Parathyroid adenoma (tissue), 2 donors: ENCODE results near the gene FSTL1.

Source experiments
- H2AFZ ChIP-seq: fragments of 300-600 bp; sonication (generic); one replicate; pipeline ENCODE4 v1.7.0; 2017; ENCODE audit warnings: antibody characterized with exemption, mild to moderate bottlenecking
- H3K27ac ChIP-seq: fragments of 300-600 bp; sonication (generic); one replicate; pipeline ENCODE4 v1.7.0; 2017
- H3K27me3 ChIP-seq: fragments of 300-600 bp; sonication (generic); one replicate; pipeline ENCODE4 v1.7.0; 2017; ENCODE audit warnings: low read length; ENCODE audit not compliant: control insufficient read depth, insufficient read depth
- H3K36me3 ChIP-seq: fragments of 300-600 bp; sonication (generic); one replicate; pipeline ENCODE4 v1.7.0; 2017; ENCODE audit warnings: low read length; ENCODE audit not compliant: control insufficient read depth, insufficient read depth
- H3K4me1 ChIP-seq: fragments of 300-600 bp; sonication (generic); one replicate; pipeline ENCODE4 v1.7.0; 2017; ENCODE audit warnings: control low read depth
- H3K4me2 ChIP-seq: fragments of 300-600 bp; sonication (generic); one replicate; pipeline ENCODE4 v1.7.0; 2017; ENCODE audit warnings: low read length
- H3K4me3 ChIP-seq: fragments of 300-600 bp; sonication (generic); one replicate; pipeline ENCODE4 v1.7.0; 2017; ENCODE audit warnings: low read depth, low read length
- H3K79me2 ChIP-seq: fragments of 300-600 bp; sonication (generic); one replicate; pipeline ENCODE4 v1.7.0; 2017; ENCODE audit warnings: control low read depth
- H3K9ac ChIP-seq: fragments of 300-600 bp; sonication (generic); one replicate; pipeline ENCODE4 v1.7.0; 2017; ENCODE audit warnings: mild to moderate bottlenecking
- H3K9me3 ChIP-seq: fragments of 300-600 bp; sonication (generic); one replicate; pipeline ENCODE4 v1.7.0; 2017; ENCODE audit warnings: low read length; ENCODE audit not compliant: control insufficient read depth
- CTCF ChIP-seq: fragments of 300-600 bp; sonication (generic); IDR thresholded peaks from one replicate; pipeline ENCODE4 v1.7.0; 2017; ENCODE audit warnings: antibody characterized with exemption, mild to moderate bottlenecking
- donor health status: primary hyperparathyroidism.

The FSTL1 gene

GRCh38 chr3:120436523-120437050 lies 14.2 kb downstream of the FSTL1 start:
- H3K36me3 ChIP-seq, result no peaks in the 10 kb centered on the region
- no peak overlapping the region for H3K4me3 ChIP-seq
- peaks cover 1% of the 10 kb centered on the region for H3K79me2 ChIP-seq
- peaks cover 32% of the 10 kb centered on the region for H3K4me1 ChIP-seq
- no peaks in the 10 kb centered on the region for H3K27me3 ChIP-seq
- H3K9ac ChIP-seq, result no peak overlapping the region
- no peaks in the 10 kb centered on the region for H3K9me3 ChIP-seq
- no peak overlapping the region for H2AFZ ChIP-seq
- no peak overlapping the region for H3K4me2 ChIP-seq
- no peak for TF ChIP-seq CTCF
- H3K27ac ChIP-seq, result no peak overlapping the region

- no peak overlapping the region for H3K9ac ChIP-seq
- H3K4me1 ChIP-seq, result peaks cover 29% of the 10 kb centered on the region
- no peak overlapping the region for H2AFZ ChIP-seq
- no peak for TF ChIP-seq CTCF
- H3K4me3 ChIP-seq, result no peak overlapping the region
- H3K27me3 ChIP-seq, result no peaks in the 10 kb centered on the region
- no peaks in the 10 kb centered on the region for H3K79me2 ChIP-seq
- H3K9me3 ChIP-seq, result no peaks in the 10 kb centered on the region
- no peak overlapping the region for H3K27ac ChIP-seq
- H3K4me2 ChIP-seq, result no peak overlapping the region
- H3K36me3 ChIP-seq, result no peaks in the 10 kb centered on the region
Measured at GRCh38 chr3:120435621-120436020, 15.2 kb downstream of the FSTL1 start.

- Histone ChIP-seq H3K4me2 (no peak overlapping the region), H3K27me3 (no peaks in the 10 kb centered on the region), H3K36me3 (no peaks in the 10 kb centered on the region), H3K79me2 (peaks cover under 1% of the 10 kb centered on the region), H2AFZ (no peak overlapping the region), H3K9me3 (no peaks in the 10 kb centered on the region), H3K4me1 (peaks cover 23% of the 10 kb centered on the region), H3K4me3 (no peak overlapping the region), H3K9ac (no peak overlapping the region), H3K27ac (no peak overlapping the region)
- no peak for TF ChIP-seq CTCF
Measured at GRCh38 chr3:120433662-120434331, 17.0 kb downstream of the FSTL1 start.

- Histone ChIP-seq H2AFZ (no peak overlapping the region), H3K4me2 (no peak overlapping the region), H3K4me1 (peaks cover 23% of the 10 kb centered on the region), H3K9me3 (no peaks in the 10 kb centered on the region), H3K27ac (peak overlapping the region; percentile 40), H3K4me3 (no peak overlapping the region), H3K79me2 (peaks cover 2% of the 10 kb centered on the region), H3K27me3 (no peaks in the 10 kb centered on the region), H3K9ac (no peak overlapping the region), H3K36me3 (no peaks in the 10 kb centered on the region)
- no peak for TF ChIP-seq CTCF
Measured at GRCh38 chr3:120432150-120432860, 18.5 kb downstream of the FSTL1 start.
